Astrocyte of the cerebellum (primary cell): ENCODE measurements around the gene TMX2.

Experiments
- DNase-seq: peaks from one replicate; pipeline ENCODE4 v3.0.0-alpha.2; 2011; ENCODE audit warnings: low read depth
- H3K4me3 ChIP-seq: 2 replicates; pipeline ENCODE4 v1.5.1; 2011; ENCODE audit warnings: mild to moderate bottlenecking, low read depth, low read length, moderate library complexity
- CTCF ChIP-seq: IDR thresholded peaks from 2 replicates; pipeline ENCODE4 v1.5.1; 2012; ENCODE audit warnings: low read length, low read depth, moderate library complexity, mild to moderate bottlenecking; ENCODE audit errors: missing control alignments
- in situ Hi-C: cut with HindIII; loops from 2 replicates; pipeline ENCODE4 v1.10.0; 2017; ENCODE audit warnings: low sequenced_read_pairs

The TMX2 gene, protein sequence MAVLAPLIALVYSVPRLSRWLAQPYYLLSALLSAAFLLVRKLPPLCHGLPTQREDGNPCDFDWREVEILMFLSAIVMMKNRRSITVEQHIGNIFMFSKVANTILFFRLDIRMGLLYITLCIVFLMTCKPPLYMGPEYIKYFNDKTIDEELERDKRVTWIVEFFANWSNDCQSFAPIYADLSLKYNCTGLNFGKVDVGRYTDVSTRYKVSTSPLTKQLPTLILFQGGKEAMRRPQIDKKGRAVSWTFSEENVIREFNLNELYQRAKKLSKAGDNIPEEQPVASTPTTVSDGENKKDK

GRCh38 chr11:57712256-57713150 lies at the start of gene TMX2:
Gene TMX2 (plus strand): TSS chr11:57712593. CDS start chr11:57712619, 26 bp downstream.
- TF ChIP-seq CTCF: no peak
- in situ Hi-C loops: loop anchor here (5.0 kb wide), 1 partner anchor 100 kb away; no protein-coding TSS in a partner anchor
- H3K4me3 ChIP-seq: peak within 1 kb of the TSS; percentile 100
- DNase-seq: peak; percentile 99

- DNase-seq: no peak
- TF ChIP-seq CTCF: no peak
- H3K4me3 ChIP-seq: no peak overlapping the region
- in situ Hi-C loops: no loop called here
These were observed 49.5 kb upstream of the TMX2 start for GRCh38 chr11:57662893-57663292.

- in situ Hi-C loops: no loop called here
- TF ChIP-seq CTCF: no peak
- H3K4me3 ChIP-seq: no peak overlapping the region
- no peak for DNase-seq
These were observed 48.4 kb upstream of the TMX2 start for GRCh38 chr11:57663975-57664374.

GRCh38 chr11:57667117-57667735 lies 45.2 kb upstream of the TMX2 start:
- TF ChIP-seq CTCF: no peak
- DNase-seq: peak; percentile 98
- in situ Hi-C loops: loop anchor here (5.0 kb wide), 1 partner anchor 35 kb away; no protein-coding TSS in a partner anchor
- H3K4me3 ChIP-seq: peak overlapping the region; percentile 93

DNA sequence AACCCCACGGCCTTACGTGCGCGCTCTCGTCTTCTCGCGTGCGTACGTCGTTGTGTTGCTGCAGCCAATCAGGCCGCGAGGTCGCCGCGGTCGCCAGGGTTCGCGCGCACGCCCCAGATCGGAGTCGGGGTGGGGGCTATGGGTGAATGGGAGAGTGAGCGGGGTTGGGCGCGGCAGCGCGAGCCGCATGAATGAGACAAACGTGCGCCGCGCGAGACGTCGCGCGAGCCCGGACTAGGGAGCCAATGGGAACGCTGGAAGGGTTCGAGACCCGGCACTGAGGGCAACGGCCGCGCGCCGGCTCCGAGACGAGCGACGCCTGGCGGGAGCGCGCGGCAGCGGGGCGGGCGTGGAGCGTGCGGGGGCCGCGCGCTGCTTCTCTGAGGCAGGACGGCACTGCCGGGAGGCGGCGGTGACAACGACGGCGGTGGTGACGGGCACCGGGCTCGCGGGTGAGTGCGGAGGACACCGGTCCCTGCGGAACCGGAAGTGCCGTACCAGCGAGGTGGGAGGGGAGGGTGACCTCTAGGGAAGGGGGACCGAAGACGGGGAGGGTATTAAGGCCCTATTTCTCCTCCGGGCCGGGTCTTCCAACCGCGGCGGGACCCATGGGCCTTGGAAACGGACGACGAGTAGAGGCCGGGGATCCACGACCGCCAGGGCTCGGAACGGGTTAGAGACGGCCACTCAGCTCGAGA lies 44.5 kb upstream of the TMX2 start, which contains the start of gene ZDHHC5:
ZDHHC5 (plus strand) TSS at position 379 of the 698 bp plus-strand sequence. CDS start 4,977 bp downstream, outside the sequence.
- peak; percentile 99 for DNase-seq
- peak; percentile 37 for TF ChIP-seq CTCF
- in situ Hi-C loops: loop anchor here (5.0 kb wide), 1 partner anchor 34 kb away; no protein-coding TSS in a partner anchor
- peak within 1 kb of the TSS; percentile 93 for H3K4me3 ChIP-seq
